GM21367 (cell line): ENCODE data around the gene UCMA.
A peak's percentile ranks its signal among the peaks of the same experiment; 100 is the strongest.
"Not testable (repeated sequence)": the region's sequence is repeated elsewhere in the genome, so short reads cannot be mapped to it uniquely, and the experiment has no call there.

ENCODE experiments used
- ATAC-seq: cut with Tn5 transposase; IDR thresholded peaks from one replicate; pipeline ENCODE4 v1.9.1; 2021; ENCODE audit not compliant: unreplicated experiment

UCMA gene, protein sequence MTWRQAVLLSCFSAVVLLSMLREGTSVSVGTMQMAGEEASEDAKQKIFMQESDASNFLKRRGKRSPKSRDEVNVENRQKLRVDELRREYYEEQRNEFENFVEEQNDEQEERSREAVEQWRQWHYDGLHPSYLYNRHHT

DNA sequence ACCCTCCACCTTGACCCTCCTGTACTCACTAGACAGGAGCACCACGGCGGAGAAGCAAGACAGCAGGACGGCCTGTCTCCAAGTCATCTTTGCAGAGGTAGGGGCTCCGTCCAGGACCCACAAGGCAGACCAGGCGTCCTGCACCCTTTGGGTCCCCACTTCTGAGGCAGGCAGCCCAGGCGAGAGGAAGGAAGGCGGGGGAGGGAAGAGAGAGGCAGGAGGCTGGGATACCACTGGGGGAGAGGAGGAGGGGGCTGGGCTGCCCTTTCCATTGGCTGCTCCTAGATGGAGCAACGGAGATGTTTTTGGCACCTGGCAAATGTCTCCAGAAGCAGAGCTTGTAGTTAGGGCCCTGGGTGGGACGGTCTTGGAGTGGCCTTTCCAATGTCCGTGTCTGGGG is at the start of gene UCMA:
UCMA (minus strand) TSS at position 203 of the 400 bp plus-strand sequence; CDS start at position 87, 116 bp downstream.
- ATAC-seq, result no peak

DNA sequence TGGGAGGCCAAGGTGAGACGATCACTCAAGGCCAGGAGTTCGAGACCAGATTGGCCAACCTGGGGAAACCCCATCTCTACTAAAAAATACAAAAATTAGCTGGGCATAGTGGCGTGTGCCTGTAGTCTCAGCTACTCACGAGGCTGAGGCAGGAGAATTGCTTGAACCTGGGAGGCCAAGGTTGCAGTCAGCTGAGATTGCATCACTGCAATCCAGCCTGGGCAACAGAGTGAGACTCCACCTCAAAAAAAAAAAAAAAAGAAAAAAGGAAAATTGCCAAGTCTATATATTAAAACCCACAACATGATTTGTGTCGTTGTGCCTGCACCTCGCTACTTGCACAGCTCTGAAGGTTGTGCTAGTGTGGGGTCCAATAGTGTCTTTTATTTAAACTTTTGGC is 48.2 kb upstream of the UCMA start:
- ATAC-seq, result not testable (repeated sequence)

DNA sequence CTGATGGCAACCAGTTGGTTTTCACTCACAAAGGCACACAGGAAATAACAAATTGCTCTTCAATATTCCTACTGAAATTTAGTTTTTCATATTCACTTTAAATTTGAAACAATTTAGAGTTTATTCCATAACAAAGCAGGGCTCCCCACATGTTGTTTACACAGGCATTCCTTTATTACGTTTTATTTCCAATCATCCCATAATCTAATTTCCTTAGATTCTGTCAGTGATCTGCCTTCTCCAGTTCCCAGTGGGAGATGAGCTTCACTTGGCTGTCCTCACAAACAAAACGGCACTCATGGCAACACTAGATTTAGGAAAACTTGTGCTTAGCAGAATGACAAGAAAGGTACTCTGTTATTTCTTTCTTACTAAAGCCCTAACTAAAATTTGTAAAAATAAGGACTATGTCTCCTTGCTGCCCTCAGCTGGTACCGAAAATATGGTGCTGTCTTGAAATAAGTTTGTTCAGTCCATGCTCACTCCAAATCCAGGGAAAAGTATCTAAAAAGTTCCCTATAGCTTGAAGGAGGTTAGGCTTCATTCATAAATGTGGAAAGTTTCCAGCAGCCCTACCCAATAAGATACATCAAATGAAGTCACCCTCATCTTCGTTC is 42.7 kb upstream of the UCMA start:
- ATAC-seq, result no peak

DNA sequence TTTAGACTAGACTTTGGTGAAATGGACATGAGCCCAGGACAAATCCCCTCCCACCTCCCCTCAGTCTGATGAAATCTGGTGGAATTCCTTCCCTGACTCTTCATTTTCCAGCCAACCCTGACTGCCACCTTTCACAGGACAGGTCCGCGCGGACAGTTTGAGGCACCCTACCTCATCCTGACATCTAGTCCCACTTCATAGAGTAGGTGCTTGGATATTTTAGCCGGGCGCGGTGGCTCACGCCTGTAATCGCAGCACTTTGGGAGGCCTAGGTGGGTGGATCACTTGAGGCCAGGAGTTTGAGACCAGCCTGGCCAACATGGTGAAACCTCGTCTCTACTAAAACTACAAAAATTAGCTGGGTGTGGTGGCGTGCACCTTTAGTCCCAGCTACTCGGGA is 42.0 kb upstream of the UCMA start:
- ATAC-seq, result not testable (repeated sequence)

DNA sequence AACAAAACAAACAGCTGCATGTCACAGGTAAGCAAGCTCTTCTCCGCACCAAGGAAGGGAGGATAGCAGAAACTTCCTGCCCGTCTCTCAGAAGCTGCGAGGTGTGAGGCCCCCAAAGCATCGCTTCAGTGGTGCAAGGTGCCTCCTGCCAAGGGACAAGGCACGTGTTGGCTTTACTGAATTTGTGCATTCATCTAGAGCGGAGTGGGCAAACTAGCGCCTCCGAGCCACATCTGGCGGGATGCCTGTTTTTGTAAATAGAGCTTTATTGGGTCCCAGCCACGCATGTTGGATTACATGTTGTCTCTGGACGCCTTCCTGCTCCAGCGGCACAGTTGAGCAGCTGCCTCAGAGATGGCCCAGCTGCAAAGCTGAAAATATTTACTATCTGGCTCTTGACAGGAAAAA is 38.0 kb upstream of the UCMA start:
- ATAC-seq, result no peak

DNA sequence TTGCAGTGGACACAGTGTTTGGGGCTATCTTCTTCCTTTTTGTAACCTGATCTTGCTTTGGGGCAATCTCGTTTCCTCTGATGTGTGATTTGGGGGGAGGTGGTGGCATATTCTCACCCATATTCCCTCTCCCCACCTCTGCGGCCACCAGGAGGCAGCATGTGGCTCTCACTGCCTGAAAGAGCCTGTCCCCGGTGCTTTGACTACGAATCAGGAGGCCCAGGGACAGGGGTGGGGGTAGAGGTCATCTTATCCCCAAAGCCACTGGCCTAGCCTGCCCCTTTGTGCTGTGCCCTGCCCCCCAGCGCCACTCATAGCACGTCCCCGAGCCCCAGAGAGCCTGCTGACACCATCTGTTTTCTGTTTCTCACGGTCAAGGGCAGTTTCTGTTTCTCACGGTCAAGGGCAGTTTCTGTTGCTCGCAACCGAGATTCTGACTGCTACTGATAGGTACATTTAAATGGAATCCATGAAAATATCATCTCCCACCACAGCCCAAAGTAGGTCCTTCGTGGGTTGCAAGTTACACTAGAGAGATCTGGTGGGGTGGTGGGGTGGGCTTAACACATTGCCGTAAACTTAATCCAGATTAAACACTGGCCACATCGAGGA is 37.5 kb upstream of the UCMA start:
- peak; percentile 68 for ATAC-seq

DNA sequence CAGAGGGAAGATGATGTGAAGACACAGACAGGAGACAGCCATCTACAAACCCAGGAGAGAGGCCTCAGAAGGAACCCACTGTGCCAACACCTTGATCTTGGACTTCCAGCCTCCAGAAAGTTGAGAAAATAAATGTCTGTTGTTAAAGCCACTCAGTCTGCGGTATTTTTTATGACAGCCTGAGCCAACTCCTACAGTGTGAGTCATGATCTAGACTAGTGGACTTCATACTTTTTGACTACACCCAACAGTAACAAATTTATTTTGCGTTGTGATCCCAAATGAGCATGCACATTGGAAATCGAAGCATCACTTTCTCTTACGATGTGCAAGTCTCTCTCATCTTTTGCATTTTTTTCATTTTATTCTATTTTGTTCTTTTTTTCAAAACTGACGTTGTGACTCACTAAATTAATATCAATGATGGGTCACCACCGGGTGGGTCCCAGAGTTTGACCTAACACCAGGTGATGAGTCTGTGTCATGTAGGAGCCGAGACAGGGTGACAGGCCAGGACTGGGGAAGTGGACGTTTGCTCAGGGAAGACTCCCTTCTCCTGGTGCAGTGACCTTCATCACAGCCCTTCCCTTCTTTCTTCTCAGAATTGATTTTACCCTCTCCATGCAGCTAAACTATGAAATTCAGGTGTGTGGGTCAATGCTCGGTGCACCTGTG is 36.8 kb upstream of the UCMA start:
- no peak for ATAC-seq

DNA sequence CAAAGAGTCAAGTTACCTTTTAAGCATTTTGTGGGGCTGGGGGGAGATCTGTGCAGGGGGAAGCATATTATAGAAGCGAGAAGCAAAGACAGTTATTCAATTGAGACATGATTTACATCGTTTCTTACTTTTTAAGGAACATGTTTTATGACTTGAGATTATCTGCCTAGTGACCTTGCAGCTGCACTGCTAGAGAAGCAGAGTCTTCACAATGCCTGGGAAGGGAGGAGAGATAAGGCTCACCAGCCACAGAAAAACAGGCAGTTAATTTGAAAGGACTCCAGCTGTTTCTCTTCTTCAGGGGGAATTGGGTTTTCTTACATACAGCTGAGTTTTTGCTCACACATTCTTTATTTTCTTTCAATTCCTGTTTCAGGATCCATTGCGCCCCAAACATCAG is 34.7 kb upstream of the UCMA start:
- no peak for ATAC-seq

DNA sequence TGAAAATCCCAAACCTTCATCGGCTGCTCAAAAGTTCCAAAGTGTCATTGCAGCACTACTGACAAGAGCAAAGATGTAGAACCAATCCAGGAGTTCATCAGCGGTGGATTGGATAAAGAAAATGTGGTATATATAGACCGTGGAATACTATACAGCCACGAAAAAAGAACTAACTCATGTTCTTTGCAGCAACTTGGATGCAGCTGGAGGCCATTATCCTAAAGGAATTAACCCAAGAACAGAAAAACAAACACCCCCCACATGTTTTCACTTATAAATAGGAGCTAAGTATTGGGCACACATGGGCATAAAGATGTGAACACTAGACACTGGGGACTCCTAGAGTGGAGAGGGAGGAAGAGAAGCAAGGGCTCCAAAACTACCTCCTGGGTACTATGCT is 34.1 kb upstream of the UCMA start:
- no peak for ATAC-seq

DNA sequence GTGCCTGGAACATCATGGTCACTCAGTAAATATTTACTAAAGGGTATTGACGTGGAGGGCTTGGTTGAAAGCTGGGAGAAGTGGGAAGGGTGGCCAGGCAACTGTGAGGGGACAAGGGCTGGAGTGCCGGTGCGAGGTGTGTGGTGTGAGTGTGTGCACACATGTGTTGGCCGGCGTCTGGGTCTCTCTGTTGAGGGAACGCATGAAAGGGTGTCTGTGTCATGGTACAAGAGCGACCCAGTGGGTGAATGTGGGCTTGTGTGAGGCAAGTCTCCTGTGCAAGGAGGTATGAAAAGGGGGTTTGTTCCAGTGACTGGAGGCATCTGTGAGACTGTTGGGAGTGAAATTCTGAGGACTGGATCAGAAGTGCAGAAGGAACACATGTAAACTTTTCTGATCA is 29.4 kb upstream of the UCMA start:
- ATAC-seq, result no peak

DNA sequence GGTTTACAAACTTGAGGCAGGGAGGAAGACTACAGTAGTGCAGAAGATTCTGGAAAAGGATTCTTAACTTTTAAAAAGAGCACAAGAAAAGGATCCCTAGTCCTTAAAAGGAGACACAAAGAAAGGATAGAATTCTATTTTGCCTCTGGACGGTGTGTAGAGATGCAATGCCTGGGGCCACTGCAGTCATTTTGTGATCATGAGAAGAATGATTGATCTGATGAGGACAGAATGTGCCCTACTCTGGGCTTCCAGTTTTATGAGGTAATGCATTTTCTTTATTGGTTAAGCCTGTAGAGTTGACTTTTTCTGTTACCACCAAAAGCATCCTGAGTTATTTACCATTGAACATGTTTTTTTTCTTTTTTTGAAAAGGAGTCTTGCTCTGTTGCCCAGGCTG is 28.3 kb upstream of the UCMA start:
- no peak for ATAC-seq

DNA sequence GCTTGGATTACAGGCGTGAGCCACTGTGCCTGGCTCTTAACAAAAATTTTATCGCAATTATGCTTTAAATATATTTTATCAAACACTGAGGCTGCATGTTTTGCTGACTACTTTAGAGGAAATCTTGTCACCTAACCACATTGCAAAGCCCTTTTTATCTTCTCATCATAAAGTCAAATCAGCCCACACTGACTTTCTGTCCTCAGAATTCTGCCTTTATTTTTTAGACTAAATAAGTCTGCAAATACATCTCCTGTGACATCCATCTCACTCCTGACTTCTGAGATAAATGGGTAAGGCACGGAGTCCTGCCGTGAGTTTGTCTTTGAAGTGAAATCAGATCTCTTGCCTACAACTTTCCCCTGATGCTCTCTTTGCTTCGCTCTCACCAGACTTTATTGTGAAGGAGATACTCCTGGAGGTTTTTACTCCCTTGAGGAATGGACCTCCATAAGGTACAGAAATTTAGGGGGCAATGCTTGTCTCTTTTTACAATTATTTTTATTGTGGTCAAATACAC is 23.5 kb upstream of the UCMA start:
- ATAC-seq, result no peak

DNA sequence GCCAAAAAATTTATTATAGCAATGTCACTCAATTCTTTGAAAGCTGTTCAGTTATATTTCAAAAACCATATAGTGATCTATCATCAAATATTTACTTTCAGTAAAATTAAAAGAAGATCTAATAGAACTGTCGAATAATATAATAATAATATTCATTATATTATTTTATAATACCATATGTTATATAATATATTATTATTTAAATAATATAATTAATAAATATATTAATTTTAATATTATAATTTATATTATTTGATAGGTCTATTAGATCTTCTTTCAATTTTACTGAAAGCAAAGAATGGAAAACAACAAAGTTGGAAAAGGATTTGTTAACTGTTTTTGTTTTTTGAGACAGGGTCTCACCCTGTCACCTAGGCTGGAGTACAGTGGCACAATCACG is 22.5 kb upstream of the UCMA start:
- ATAC-seq, result no peak

DNA sequence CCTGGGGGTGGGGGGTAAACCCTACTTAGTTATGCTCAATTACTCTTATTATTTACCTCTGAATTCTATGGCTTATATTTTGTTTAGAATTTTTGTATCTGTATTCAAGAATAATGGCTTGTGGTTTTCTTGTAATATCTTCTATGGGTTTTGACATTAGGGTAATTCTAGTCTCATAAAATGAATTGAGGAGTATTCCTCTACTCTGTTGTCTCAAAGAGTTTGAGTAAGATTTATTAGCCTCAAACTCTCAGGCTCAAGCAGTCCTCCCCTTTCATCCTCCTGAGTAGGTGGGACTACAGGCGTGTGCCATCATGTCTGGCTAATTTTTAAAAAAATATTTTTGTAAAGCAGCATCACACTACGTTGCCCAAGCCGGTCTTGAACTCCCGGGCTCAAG is 19.6 kb upstream of the UCMA start:
- ATAC-seq, result no peak

DNA sequence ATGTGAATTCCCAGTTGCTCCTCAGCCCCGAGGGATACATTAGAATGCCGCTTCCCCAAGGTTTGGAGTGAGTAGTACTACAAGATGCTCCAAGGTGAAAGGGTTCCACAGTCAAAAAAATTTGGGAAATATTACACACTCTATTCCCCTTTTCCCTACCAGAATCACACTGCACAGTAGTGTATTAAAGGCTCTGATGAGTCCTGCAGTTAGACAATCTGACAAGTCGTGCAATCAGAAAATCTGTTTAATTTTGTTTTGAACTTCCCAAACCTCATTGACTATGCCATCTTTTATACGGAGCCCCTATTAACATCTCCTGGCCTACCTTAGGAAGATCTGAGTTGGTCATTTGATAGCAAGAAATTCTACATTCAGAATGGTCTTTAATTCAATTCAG is 13.6 kb upstream of the UCMA start:
- no peak for ATAC-seq

DNA sequence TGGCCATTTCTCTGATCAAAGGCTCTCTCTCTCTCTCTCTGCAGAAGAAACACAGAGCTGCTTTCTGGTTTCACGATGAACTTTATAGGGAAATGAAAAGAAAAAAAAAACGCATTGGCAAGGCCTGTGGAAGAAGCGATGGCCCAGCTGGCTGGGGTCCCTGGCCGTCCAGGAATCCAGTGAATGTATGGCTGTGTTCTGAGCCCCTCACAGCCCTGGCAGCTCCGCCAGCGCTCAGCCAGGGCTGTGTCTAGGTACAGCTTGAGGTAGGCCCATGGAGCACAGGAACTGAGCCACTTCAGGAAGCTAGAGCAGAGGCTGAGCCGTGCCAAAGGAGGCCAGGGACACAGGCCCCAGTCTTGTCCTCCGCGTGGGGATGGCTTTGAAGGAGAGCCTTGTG is 13.1 kb upstream of the UCMA start:
- no peak for ATAC-seq

DNA sequence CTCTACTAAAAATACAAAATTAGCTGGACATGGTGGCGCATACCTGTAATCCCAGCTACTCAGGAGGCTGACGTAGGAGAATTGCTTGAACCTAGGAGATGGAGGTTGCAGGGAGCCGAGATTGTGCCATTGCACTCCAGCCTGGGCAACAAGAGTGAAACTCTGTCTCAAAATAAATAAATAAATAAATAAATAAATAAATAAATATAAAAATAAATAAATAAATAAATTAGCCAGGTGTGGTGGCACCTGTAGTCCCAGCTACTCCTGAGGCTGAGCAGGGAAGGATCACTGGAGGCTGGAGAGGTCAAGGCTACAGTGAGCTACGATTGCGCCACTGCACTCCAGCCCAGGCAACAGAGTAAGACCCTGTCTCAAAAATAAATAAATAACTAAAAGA is 8.1 kb upstream of the UCMA start:
- ATAC-seq, result not testable (repeated sequence)

DNA sequence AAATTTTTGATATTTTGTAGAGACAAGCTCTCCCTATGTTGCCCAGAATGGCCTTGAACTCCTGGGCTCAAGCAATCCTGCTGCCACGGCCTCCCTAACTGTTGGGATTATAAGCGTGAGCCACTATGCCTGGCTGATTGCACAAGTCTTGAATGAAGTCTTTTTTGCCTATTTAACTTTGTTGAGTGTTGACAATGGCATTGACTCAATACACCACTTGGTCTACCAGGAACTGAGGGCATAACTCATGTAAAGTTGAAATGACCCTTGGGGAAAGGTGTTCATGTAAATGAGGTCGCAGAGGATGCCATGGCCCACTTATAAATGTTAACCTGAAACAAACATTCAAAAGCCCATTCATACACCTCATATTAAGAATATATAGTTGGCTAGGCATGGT is 7.4 kb upstream of the UCMA start:
- no peak for ATAC-seq

DNA sequence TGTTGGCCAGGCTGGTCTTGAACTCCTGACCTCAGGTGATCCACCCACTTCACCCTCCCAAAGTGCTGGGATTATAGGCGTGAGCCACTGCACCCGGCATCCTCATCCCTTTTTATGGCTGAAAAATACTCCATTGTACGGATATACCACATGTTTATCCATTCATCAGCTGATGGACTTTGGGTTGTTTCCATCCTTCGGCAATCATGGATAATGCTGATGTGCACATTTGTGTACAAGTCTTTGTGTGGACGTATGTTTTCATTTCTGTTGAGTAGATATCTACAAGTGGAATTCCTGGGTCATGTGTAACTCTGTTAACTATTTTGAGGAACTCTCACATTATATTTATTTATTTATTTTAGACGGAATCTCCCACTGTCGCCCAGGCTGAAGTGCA is 5.7 kb upstream of the UCMA start:
- ATAC-seq, result no peak

DNA sequence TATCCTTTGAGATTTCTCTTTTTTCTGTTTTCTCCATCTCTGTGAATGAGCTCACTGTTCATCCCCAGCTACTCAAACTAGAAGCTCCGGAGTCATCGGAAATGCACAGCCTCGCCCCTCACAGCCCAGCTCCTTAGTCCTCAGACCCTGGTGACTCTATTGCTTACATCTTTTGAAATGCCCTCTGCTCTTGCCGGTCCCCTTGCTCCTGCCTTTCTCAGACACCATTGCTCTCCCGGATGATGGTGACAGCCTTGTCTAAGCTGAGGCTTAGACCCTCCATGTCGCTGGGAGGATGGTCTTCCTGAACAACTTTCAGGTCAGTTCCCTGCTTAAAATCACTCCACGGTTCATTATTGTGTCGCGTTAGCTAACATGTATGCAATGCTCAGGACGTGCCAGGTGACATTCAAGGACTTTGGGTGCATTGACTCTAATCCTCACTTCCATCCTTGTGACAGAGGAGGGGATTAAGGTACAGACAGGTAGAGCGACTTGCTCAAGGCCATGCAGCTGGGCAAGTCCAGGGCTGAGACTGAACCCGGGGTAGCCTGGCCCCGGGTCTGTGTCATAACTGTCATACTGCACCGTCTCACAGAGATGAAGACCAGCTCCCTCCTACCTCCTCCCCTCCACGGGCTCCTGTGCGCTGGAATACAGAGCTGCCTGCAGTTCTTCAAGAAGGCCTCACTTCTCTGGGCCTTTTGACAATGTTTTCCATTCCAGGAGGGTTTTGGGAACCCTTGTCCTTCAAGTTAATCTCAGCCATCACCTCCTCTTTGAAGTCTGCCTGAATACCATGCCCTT is 4.3 kb upstream of the UCMA start:
- ATAC-seq, result no peak

DNA sequence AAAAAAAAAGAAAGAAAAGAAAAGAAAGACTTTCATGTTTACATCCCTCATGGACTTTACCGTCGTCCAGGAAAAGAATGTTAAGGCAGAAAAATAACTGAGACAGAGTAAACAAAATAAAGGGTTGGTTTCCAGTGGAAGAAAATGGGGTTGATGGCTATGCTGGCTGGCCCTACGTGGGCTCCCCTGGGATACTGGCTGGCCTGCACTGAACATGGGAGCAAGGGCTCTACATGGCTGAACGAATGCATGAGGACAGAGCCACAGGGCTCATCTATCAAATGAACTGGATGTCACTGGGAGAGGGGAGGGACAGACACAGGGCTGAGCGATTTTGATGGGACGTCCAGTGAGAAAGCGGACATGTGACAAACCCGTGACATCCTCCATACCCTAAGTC is 2.5 kb upstream of the UCMA start:
- ATAC-seq, result no peak
